Astrocyte (in vitro differentiated cells and primary cell): ENCODE results near the gene RAB4B. TPM values are rescaled to one million over a fixed set of nuclear protein-coding genes. Genes with fewer than 3 reads are reported as not detected.

Experiments
- DNase-seq: peaks from one replicate; pipeline ENCODE4 v3.0.0-alpha.2; 2010; ENCODE audit warnings: low read depth
- FAIRE-seq: peaks from 2 replicates; lab custom pipeline; 2011; peaks lifted over from hg19 to GRCh38; lab: Jason Lieb, UNC
- H2AFZ ChIP-seq: 2 replicates; pipeline ENCODE4 v1.6.0; 2012; ENCODE audit warnings: low read depth, low read length, inconsistent platforms
- H3K27ac ChIP-seq: 2 replicates; pipeline ENCODE4 v1.5.1; 2011; ENCODE audit warnings: low read depth, low read length, inconsistent platforms
- H3K27me3 ChIP-seq: 2 replicates; pipeline ENCODE4 v1.6.0; 2011; ENCODE audit warnings: low read length, inconsistent platforms; ENCODE audit not compliant: insufficient read depth
- H3K36me3 ChIP-seq: 2 replicates; pipeline ENCODE4 v1.5.1; 2011; ENCODE audit warnings: low read length, inconsistent platforms; ENCODE audit not compliant: insufficient read depth
- H3K4me1 ChIP-seq: 2 replicates; pipeline ENCODE4 v1.5.1; 2011; ENCODE audit warnings: low read length, inconsistent platforms; ENCODE audit not compliant: insufficient read depth
- H3K4me2 ChIP-seq: 2 replicates; pipeline ENCODE4 v1.6.0; 2012; ENCODE audit warnings: low read length, inconsistent platforms
- H3K4me3 ChIP-seq: 2 replicates; pipeline ENCODE4 v1.5.1; 2011; ENCODE audit warnings: low read depth, mild to moderate bottlenecking, low read length, inconsistent platforms; ENCODE audit not compliant: insufficient read depth
- H3K79me2 ChIP-seq: 2 replicates; pipeline ENCODE4 v1.6.0; 2012; ENCODE audit warnings: mild to moderate bottlenecking, low read length, inconsistent platforms; ENCODE audit not compliant: insufficient read depth
- H3K9ac ChIP-seq: 2 replicates; pipeline ENCODE4 v1.6.0; 2012; ENCODE audit warnings: mild to moderate bottlenecking, low read length, inconsistent platforms
- H3K9me3 ChIP-seq: 2 replicates; pipeline ENCODE4 v1.5.1; 2012; ENCODE audit warnings: low read depth, mild to moderate bottlenecking, low read length, inconsistent platforms; ENCODE audit not compliant: insufficient read depth
- H4K20me1 ChIP-seq: 2 replicates; pipeline ENCODE4 v1.6.0; 2012; ENCODE audit warnings: low read length, inconsistent platforms; ENCODE audit not compliant: insufficient read depth
- H3K27ac Mint-ChIP-seq: one replicate; pipeline ENCODE4 v1.8.0; 2021; ENCODE audit warnings: mild to moderate bottlenecking, mixed read lengths; ENCODE audit not compliant: unreplicated experiment
- H3K27me3 Mint-ChIP-seq: one replicate; pipeline ENCODE4 v1.8.0; 2021; ENCODE audit warnings: low read depth, mixed read lengths; ENCODE audit not compliant: unreplicated experiment
- H3K36me3 Mint-ChIP-seq: one replicate; pipeline ENCODE4 v1.8.0; 2021; ENCODE audit warnings: low read depth, mixed read lengths; ENCODE audit not compliant: unreplicated experiment
- H3K4me1 Mint-ChIP-seq: one replicate; pipeline ENCODE4 v1.8.0; 2021; ENCODE audit warnings: low read depth, mixed read lengths; ENCODE audit not compliant: unreplicated experiment
- H3K4me3 Mint-ChIP-seq: one replicate; pipeline ENCODE4 v1.8.0; 2021; ENCODE audit warnings: mild to moderate bottlenecking, moderate library complexity, mixed read lengths; ENCODE audit not compliant: unreplicated experiment
- H3K9me3 Mint-ChIP-seq: one replicate; pipeline ENCODE4 v1.8.0; 2021; ENCODE audit warnings: mild to moderate bottlenecking, mixed read lengths; ENCODE audit not compliant: unreplicated experiment
- CTCF ChIP-seq: IDR thresholded peaks from 2 replicates; pipeline ENCODE4 v1.5.1; 2011; ENCODE audit warnings: low read depth, mild to moderate bottlenecking, inconsistent platforms, low read length, moderate library complexity; ENCODE audit not compliant: insufficient read depth
- EZH2 ChIP-seq: IDR thresholded peaks from 2 replicates; pipeline ENCODE4 v1.6.1; 2012; ENCODE audit warnings: mild to moderate bottlenecking, low read length, inconsistent platforms; ENCODE audit not compliant: insufficient read depth
- total RNA-seq: library from RNA; stranded (reverse); gene quantifications from 2 replicates; pipeline ENCODE4 v1.2.1, GENCODE V29; 2021

RAB4B gene
- total RNA-seq, 1 donor from 2014 or later = 18.8 TPM

- Mint-ChIP-seq H3K27ac (no peak overlapping the region), H3K36me3 (peaks cover 4% of the 10 kb centered on the region), H3K4me3 (peak overlapping the region; percentile 96), H3K9me3 (no peaks in the 10 kb centered on the region), H3K27me3 (no peaks in the 10 kb centered on the region), H3K4me1 (peaks cover 37% of the 10 kb centered on the region)
- H3K27ac ChIP-seq = no peak overlapping the region
- FAIRE-seq = no peak
- H3K9me3 ChIP-seq = no peaks in the 10 kb centered on the region
- TF ChIP-seq EZH2 = no peak
- no peak for TF ChIP-seq CTCF
- H3K4me3 ChIP-seq = no peak overlapping the region
- DNase-seq = no peak
- H3K79me2 ChIP-seq = peaks cover 66% of the 10 kb centered on the region
- peaks cover 36% of the 10 kb centered on the region for H3K4me1 ChIP-seq
- H3K4me2 ChIP-seq = peak overlapping the region; percentile 97
- peaks cover 64% of the 10 kb centered on the region for H4K20me1 ChIP-seq
- H3K27me3 ChIP-seq = no peaks in the 10 kb centered on the region
- no peaks in the 10 kb centered on the region for H3K36me3 ChIP-seq
- H3K9ac ChIP-seq = peak overlapping the region; percentile 94
- no peak overlapping the region for H2AFZ ChIP-seq
Observed at GRCh38 chr19:40800997-40801377, 22.9 kb downstream of the RAB4B start.

GRCh38 chr19:40801426-40802299 is 23.6 kb downstream of the RAB4B start:
- Histone ChIP-seq H3K4me2 (peak overlapping the region; percentile 97), H3K4me1 (peaks cover 43% of the 10 kb centered on the region), H4K20me1 (peaks cover 70% of the 10 kb centered on the region), H3K9ac (peak overlapping the region; percentile 94), H3K79me2 (peaks cover 72% of the 10 kb centered on the region), H3K36me3 (no peaks in the 10 kb centered on the region), H2AFZ (no peak overlapping the region), H3K27me3 (no peaks in the 10 kb centered on the region), H3K4me3 (no peak overlapping the region), H3K9me3 (no peaks in the 10 kb centered on the region), H3K27ac (no peak overlapping the region)
- TF ChIP-seq EZH2 (no peak), CTCF (no peak)
- no peak overlapping the region for H3K27ac Mint-ChIP-seq
- H3K36me3 Mint-ChIP-seq = peaks cover 4% of the 10 kb centered on the region
- peak overlapping the region; percentile 96 for H3K4me3 Mint-ChIP-seq
- no peak for FAIRE-seq
- no peak for DNase-seq
- H3K9me3 Mint-ChIP-seq = no peaks in the 10 kb centered on the region
- no peaks in the 10 kb centered on the region for H3K27me3 Mint-ChIP-seq
- H3K4me1 Mint-ChIP-seq = peaks cover 43% of the 10 kb centered on the region
